ACHN (cell line): Measurements from ENCODE around the gene RASGRF2.
"Not testable (repeated sequence)": the region's sequence is repeated elsewhere in the genome, so short reads cannot be mapped to it uniquely, and the experiment has no call there.

ENCODE experiments used
- DNase-seq: peaks from one replicate; pipeline ENCODE4 v3.0.0-alpha.2; 2015
- in situ Hi-C: cut with HindIII; loops from 2 replicates; pipeline ENCODE4 v1.10.0; 2017; ENCODE audit warnings: low sequenced_read_pairs, low pct_ligation_motif_present, low pct_unique_long_range_greater_than_20kb

RASGRF2 gene

DNA sequence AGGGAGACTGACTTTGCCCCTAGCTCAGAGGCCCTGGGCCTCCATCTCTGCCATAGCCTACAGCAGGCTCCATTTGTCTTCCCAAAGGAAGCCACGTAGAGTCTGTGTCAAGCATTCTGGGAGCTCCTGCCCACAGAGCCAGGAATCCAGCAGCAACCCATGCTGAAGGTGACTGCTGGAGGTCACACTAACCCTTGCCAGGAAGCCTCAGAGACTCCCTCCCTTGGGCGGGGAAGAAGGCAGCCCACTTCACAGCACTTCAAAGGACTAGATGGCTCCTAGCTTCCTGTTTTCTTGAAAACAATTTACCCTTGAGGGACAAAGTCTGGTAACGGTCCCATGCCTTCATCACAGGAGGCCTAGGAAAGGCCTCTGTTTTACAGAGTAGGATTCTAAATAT lies 274.6 kb downstream of the RASGRF2 start:
- in situ Hi-C loops, result no loop called here
- no peak for DNase-seq

- no peak for DNase-seq
- in situ Hi-C loops, result no loop called here
Measured at GRCh38 chr5:81235287-81236072, 275.3 kb downstream of the RASGRF2 start.

GRCh38 chr5:81238460-81238859 lies 278.3 kb downstream of the RASGRF2 start:
- no peak for DNase-seq
- in situ Hi-C loops, result no loop called here

DNA sequence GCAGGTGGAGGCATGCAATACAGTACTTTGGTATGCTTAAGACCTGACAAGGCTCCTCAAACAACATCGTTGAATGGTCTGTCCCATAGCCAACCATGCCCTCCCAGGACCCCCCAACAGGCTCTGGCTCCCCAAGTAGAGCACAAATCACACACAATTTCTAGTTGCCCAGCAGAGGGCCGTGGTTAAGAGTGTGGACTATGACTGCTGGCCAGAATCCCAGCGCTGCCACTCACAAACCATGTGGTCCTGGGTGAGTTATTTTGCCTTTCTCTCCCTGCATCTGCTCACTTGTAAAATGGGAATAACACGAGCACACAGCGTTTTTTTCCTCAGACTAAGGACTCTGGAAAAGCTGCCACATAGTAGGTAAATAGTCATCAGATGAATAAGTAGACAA lies 279.4 kb downstream of the RASGRF2 start:
- DNase-seq, result no peak
- in situ Hi-C loops, result no loop called here

- no peak for DNase-seq
- in situ Hi-C loops, result no loop called here
Measured at GRCh38 chr5:81241001-81241400, 280.8 kb downstream of the RASGRF2 start.

GRCh38 chr5:81241961-81242648 lies 281.9 kb downstream of the RASGRF2 start:
- DNase-seq, result no peak
- in situ Hi-C loops, result no loop called here

- in situ Hi-C loops, result no loop called here
- no peak for DNase-seq
Measured at GRCh38 chr5:81242906-81243436, 282.8 kb downstream of the RASGRF2 start.

DNA sequence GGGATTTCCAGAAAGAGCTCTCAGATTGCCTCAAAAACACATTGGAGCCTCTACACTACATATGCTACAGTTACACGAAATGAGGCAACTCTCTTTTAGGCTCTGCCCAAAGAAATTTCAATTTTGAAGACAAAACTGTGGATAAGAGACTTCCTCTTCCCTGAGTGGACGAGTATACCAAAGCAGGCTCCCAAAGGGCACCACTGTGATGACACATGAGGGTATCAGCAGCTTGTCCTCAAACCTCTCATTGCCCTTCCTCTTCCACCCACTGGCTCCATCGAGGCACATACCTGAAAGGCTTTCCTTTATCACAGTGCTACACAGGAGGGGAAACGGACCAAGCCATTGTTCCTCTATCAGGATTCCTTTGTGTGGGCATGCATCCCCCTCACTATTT lies 284.3 kb downstream of the RASGRF2 start:
- no peak for DNase-seq
- in situ Hi-C loops, result no loop called here

- DNase-seq, result no peak
- in situ Hi-C loops, result no loop called here
Measured at GRCh38 chr5:81245871-81246235, 285.7 kb downstream of the RASGRF2 start.

DNA sequence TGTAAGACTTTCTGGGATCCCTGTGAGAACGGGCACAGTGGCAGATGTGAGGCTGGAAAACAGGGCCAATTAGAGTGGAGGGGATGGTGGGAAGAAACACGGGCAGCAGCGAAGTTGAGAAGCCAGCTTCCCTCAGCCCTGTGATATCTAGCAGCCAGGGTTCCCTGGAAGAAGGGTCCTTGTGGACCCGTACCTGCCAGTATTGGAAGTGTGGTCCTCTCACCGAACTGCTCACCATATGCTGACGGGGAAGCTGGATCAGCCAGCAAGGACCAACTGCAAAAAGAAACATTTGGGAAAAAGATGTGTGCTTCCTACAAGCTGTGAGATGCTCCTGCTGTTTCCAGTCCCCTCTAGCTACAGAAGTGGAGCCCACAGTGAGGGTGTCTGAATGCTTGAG lies 286.5 kb downstream of the RASGRF2 start:
- DNase-seq, result no peak

GRCh38 chr5:81247441-81247972 lies 287.3 kb downstream of the RASGRF2 start:
- in situ Hi-C loops, result no loop called here
- DNase-seq, result peak; percentile 9

More for the DNA sequence above, 286.5 kb downstream of the RASGRF2 start:
- in situ Hi-C loops, result no loop called here

GRCh38 chr5:81249240-81249639 lies 289.1 kb downstream of the RASGRF2 start:
- no peak for DNase-seq
- in situ Hi-C loops, result no loop called here

GRCh38 chr5:81250004-81250403 lies 289.8 kb downstream of the RASGRF2 start:
- DNase-seq, result no peak
- in situ Hi-C loops, result no loop called here

DNA sequence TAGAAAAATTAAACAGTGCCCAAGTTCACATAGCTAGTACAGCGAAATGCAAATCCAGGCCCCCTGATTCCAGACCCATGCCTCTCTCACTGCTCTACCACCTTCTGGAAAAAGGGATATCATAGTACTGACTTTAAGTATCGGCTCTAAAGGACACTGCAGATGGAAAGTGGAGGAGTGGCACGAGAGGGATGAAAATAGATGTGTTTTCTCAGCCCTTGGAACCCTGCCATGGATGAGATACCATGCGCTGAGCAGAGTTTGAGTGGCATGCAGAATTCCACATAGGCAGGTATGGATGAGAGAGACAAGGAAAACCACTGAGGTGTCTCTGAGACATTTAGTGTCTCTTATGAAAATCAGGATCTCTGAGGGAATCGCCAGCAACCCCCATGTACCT lies 291.8 kb downstream of the RASGRF2 start:
- in situ Hi-C loops, result no loop called here
- no peak for DNase-seq

GRCh38 chr5:81252904-81253303 lies 292.7 kb downstream of the RASGRF2 start:
- no peak for DNase-seq
- in situ Hi-C loops, result no loop called here

- in situ Hi-C loops, result no loop called here
Measured at GRCh38 chr5:81253875-81254274, 293.7 kb downstream of the RASGRF2 start.

GRCh38 chr5:81254886-81255559 lies 294.9 kb downstream of the RASGRF2 start:
- no peak for DNase-seq
- in situ Hi-C loops, result no loop called here

More at GRCh38 chr5:81253875-81254274, 293.7 kb downstream of the RASGRF2 start:
- no peak for DNase-seq

GRCh38 chr5:81256766-81257165 lies 296.6 kb downstream of the RASGRF2 start:
- no peak for DNase-seq
- in situ Hi-C loops, result no loop called here

- DNase-seq, in situ Hi-C loops: not testable (repeated sequence)
Measured at GRCh38 chr5:81262796-81263195, 302.6 kb downstream of the RASGRF2 start.
